ENCODE measurements around the gene BABAM1.

- TF ChIP-seq CTCF (IDR thresholded peaks at IDR 0.05) = peak; percentile 48 to 77 (median 63)
- TF ChIP-seq POLR2A (IDR thresholded peaks at IDR 0.05) = no peak
Measured at GRCh38 chr19:17260842-17261325, 6.4 kb upstream of the BABAM1 start.

Data from ovary (tissue), 3 donors.